HepG2 (cell line): ENCODE data around the gene TBCCD1. TPM values are rescaled to one million over a fixed set of nuclear protein-coding genes. Genes with fewer than 3 reads are reported as not detected.
A peak's percentile ranks its signal among the peaks of the same experiment; 100 is the strongest.

Source experiments
- GRHL1 ChIP-seq: sonication (generic); formaldehyde crosslinking; conservative IDR thresholded peaks from 2 replicates; pipeline ENCODE4 v1.8.0; 2022; ENCODE audit warnings: missing genetic modification reagents
- MXD4 ChIP-seq: IDR thresholded peaks from 2 replicates; pipeline ENCODE4 v1.6.1; 2016; ENCODE audit warnings: mild to moderate bottlenecking, missing biosample characterization, missing genetic modification reagents
- PAXIP1 ChIP-seq: sonication (generic); formaldehyde crosslinking; conservative IDR thresholded peaks from 2 replicates; pipeline ENCODE4 v1.4.0; 2020; ENCODE audit warnings: mild to moderate bottlenecking, missing genetic modification reagents, moderate library complexity
- PLRG1 ChIP-seq: fragments of 450-650 bp; conservative IDR thresholded peaks from 2 replicates; pipeline ENCODE4 v1.6.1; 2016
- SKI ChIP-seq: fragments of 450-650 bp; IDR thresholded peaks from one replicate; pipeline ENCODE4 v1.6.1; 2018; ENCODE audit warnings: mild to moderate bottlenecking; ENCODE audit not compliant: partially characterized antibody
- THRA ChIP-seq: sonication (generic); formaldehyde crosslinking; IDR thresholded peaks from 2 replicates; pipeline ENCODE4 v1.4.0; 2020; ENCODE audit warnings: missing genetic modification reagents, borderline replicate concordance
- ZFYVE20 ChIP-seq: sonication (generic); formaldehyde crosslinking; IDR thresholded peaks from 2 replicates; pipeline ENCODE4 v1.8.0; 2023; ENCODE audit warnings: low read depth, mild to moderate bottlenecking, moderate library complexity, missing genetic modification reagents, borderline replicate concordance
- ZNF292 ChIP-seq: sonication (generic); formaldehyde crosslinking; IDR thresholded peaks from 2 replicates; pipeline ENCODE4 v1.8.1; 2022; ENCODE audit warnings: mild to moderate bottlenecking, low read depth, missing genetic modification reagents, borderline replicate concordance
- ZSCAN12 ChIP-seq: sonication (generic); formaldehyde crosslinking; IDR thresholded peaks from 2 replicates; pipeline ENCODE4 v1.9.0; 2021; ENCODE audit warnings: mild to moderate bottlenecking, missing genetic modification reagents
- ZSCAN5A ChIP-seq: sonication (generic); formaldehyde crosslinking; IDR thresholded peaks from 2 replicates; pipeline ENCODE4 v1.8.0; 2022; ENCODE audit warnings: mild to moderate bottlenecking, missing genetic modification reagents, borderline replicate concordance
- ZZZ3 ChIP-seq: sonication (generic); formaldehyde crosslinking; IDR thresholded peaks from 2 replicates; pipeline ENCODE4 v1.4.0; 2020; ENCODE audit warnings: missing genetic modification reagents, mild to moderate bottlenecking, borderline replicate concordance
- polyA plus RNA-seq, 8 experiments: library from polyadenylated mRNA; depleted of rRNA in 3 of 8; stranded (reverse) in 7 of 8; unstranded in 1 of 8; fragments of >200 nt; fragmentation: Illumina TruSeq in 4 of 8; extraction: Trizol in 4 of 8; gene quantifications; 2 replicates each; pipeline versions ENCODE4 v1.2.1 to v1.2.3, GENCODE V29; 2011 to 2016; ENCODE audit warnings: low read depth in 4 of 8, missing spikeins in 1 of 8, mixed read lengths in 1 of 8; ENCODE audit not compliant: insufficient read depth in 1 of 8
- total RNA-seq, 5 experiments: library from RNA; depleted of rRNA; stranded (reverse); fragments of >200 nt; fragmentation: Illumina TruSeq; extraction: Trizol; gene quantifications; 2 replicates each; pipeline ENCODE4 v1.2.3, GENCODE V29; 2016; ENCODE audit warnings: low read depth in 1 of 5
- TF ChIP-seq, protein P1 (sequence below): IDR thresholded peaks from 2 replicates; pipeline ENCODE4 v1.6.1; 2016; ENCODE audit warnings: control low read depth
- TF ChIP-seq, protein P2 (sequence below): IDR thresholded peaks from 2 replicates; pipeline ENCODE4 v1.4.0; 2020; ENCODE audit warnings: mild to moderate bottlenecking, missing genetic modification reagents

TBCCD1 gene
- total and polyA plus RNA-seq, 2 of the 13 experiments (the other 11 are each of a cell fraction or from before 2014, with no cell fraction given): 13.6 to 16.2 TPM

GRCh38 chr3:186614597-186615483 lies 47.7 kb upstream of the TBCCD1 start (continued):
- TF ChIP-seq ZSCAN12 (CRISPR knock-in tag) (no peak), PAXIP1 (CRISPR knock-in tag) (peak; percentile 39), ZNF292 (CRISPR knock-in tag) (no peak), SKI (no peak), PLRG1 (no peak), ZZZ3 (peak; percentile 23; the same call in 1 of the 2 replicates), MXD4 (CRISPR knock-in tag) (peak; percentile 77; the same call in 1 of the 2 replicates), ZSCAN5A (no peak), THRA (CRISPR knock-in tag) (no peak; the same call in 1 of the 2 replicates), GRHL1 (no peak), ZFYVE20 (CRISPR knock-in tag) (no peak)
- TF ChIP-seq, protein P1, sequence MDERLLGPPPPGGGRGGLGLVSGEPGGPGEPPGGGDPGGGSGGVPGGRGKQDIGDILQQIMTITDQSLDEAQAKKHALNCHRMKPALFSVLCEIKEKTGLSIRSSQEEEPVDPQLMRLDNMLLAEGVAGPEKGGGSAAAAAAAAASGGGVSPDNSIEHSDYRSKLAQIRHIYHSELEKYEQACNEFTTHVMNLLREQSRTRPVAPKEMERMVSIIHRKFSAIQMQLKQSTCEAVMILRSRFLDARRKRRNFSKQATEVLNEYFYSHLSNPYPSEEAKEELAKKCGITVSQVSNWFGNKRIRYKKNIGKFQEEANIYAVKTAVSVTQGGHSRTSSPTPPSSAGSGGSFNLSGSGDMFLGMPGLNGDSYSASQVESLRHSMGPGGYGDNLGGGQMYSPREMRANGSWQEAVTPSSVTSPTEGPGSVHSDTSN (CRISPR knock-in tag): no peak
- TF ChIP-seq, protein P2, sequence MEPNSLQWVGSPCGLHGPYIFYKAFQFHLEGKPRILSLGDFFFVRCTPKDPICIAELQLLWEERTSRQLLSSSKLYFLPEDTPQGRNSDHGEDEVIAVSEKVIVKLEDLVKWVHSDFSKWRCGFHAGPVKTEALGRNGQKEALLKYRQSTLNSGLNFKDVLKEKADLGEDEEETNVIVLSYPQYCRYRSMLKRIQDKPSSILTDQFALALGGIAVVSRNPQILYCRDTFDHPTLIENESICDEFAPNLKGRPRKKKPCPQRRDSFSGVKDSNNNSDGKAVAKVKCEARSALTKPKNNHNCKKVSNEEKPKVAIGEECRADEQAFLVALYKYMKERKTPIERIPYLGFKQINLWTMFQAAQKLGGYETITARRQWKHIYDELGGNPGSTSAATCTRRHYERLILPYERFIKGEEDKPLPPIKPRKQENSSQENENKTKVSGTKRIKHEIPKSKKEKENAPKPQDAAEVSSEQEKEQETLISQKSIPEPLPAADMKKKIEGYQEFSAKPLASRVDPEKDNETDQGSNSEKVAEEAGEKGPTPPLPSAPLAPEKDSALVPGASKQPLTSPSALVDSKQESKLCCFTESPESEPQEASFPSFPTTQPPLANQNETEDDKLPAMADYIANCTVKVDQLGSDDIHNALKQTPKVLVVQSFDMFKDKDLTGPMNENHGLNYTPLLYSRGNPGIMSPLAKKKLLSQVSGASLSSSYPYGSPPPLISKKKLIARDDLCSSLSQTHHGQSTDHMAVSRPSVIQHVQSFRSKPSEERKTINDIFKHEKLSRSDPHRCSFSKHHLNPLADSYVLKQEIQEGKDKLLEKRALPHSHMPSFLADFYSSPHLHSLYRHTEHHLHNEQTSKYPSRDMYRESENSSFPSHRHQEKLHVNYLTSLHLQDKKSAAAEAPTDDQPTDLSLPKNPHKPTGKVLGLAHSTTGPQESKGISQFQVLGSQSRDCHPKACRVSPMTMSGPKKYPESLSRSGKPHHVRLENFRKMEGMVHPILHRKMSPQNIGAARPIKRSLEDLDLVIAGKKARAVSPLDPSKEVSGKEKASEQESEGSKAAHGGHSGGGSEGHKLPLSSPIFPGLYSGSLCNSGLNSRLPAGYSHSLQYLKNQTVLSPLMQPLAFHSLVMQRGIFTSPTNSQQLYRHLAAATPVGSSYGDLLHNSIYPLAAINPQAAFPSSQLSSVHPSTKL: no peak
